K562 (cell line): Measurements from ENCODE around the gene ABCB9. TPM values are rescaled to one million over a fixed set of nuclear protein-coding genes. Genes with fewer than 3 reads are reported as not detected.
"Not testable (repeated sequence)": the region's sequence is repeated elsewhere in the genome, so short reads cannot be mapped to it uniquely, and the experiment has no call there.

Experiments
- ATAC-seq: fragments of 200-7000 bp; cut with Tn5 transposase; 3 replicates; pipeline ENCODE4 v1.9.1; 2020; ENCODE audit warnings: moderate library complexity
- BruUV-seq: library from RNA; stranded (reverse); fragments of 400-500 nt; replicated peaks from 2 replicates; lab custom pipeline; 2021; lab: Mats Ljungman, UMichigan
- CTCF ChIA-PET: fragments of 300-600 bp; formaldehyde crosslinking; extraction: SDS; loops from one replicate; lab custom pipeline; 2021; ENCODE audit warnings: low intra/inter-chr PET ratio; lab: Yijun Ruan, JAX
- POLR2A ChIA-PET: fragments of 300-600, 350-650 bp; sonication (Branson Sonifier 250); formaldehyde crosslinking; extraction: SDS; loops from one replicate; lab custom pipeline; 2021; ENCODE audit warnings: antibody characterized with exemption, inconsistent platforms; lab: Yijun Ruan, JAX
- DNase-seq, 4 experiments: peaks; one replicate each; pipeline versions ENCODE4 v3.0.0 to v3.0.0-alpha.2; 2011 to 2018; ENCODE audit warnings: low spot score in 3 of 4, mixed read lengths in 3 of 4; ENCODE audit errors: extremely low read depth in 1 of 4
- FAIRE-seq: peaks from 2 replicates; lab custom pipeline; 2011; peaks lifted over from hg19 to GRCh38; lab: Jason Lieb, UNC
- H2AFZ ChIP-seq: 2 replicates; pipeline ENCODE4 v1.6.0; 2011; ENCODE audit warnings: low read depth, low read length, control low read depth, inconsistent platforms
- H3K27ac ChIP-seq: fragments of 200-600 bp; 3 replicates; pipeline ENCODE4 v1.8.0; 2011; ENCODE audit warnings: low read depth, mild to moderate bottlenecking, control low read depth, inconsistent platforms, low read length, moderate library complexity, mixed read lengths; ENCODE audit errors: extremely low read depth
- H3K27me3 ChIP-seq, 2 experiments: fragments of 300-600 bp in 1 of 2; 2 replicates in 1 of 2; 3 replicates in 1 of 2; pipeline versions ENCODE4 v1.6.0 to v1.8.0; 2011; ENCODE audit warnings: inconsistent platforms in 2 of 2, low read length in 2 of 2, mild to moderate bottlenecking in 1 of 2, mixed read lengths in 1 of 2, moderate library complexity in 1 of 2; ENCODE audit not compliant: control insufficient read depth in 2 of 2, insufficient read depth in 2 of 2
- H3K36me3 ChIP-seq: fragments of 300-600 bp; 3 replicates; pipeline ENCODE4 v1.8.0; 2011; ENCODE audit warnings: mild to moderate bottlenecking, low read length, inconsistent platforms; ENCODE audit not compliant: control insufficient read depth, insufficient read depth
- H3K4me1 ChIP-seq, 2 experiments: fragments of 200-600 bp in 1 of 2; replicated peaks in 1 of 2; 2 replicates in 1 of 2; 3 replicates in 1 of 2; pipeline versions ENCODE4 v1.5.1 to v1.8.0; 2011; ENCODE audit warnings: inconsistent platforms in 2 of 2, low read length in 2 of 2, mild to moderate bottlenecking in 1 of 2, mixed read lengths in 1 of 2, moderate library complexity in 1 of 2; ENCODE audit not compliant: control insufficient read depth in 2 of 2, insufficient read depth in 2 of 2
- H3K4me2 ChIP-seq: 2 replicates; pipeline ENCODE4 v1.6.1; 2011; ENCODE audit warnings: low read length, control low read depth, inconsistent platforms, mixed read lengths; ENCODE audit not compliant: insufficient read depth
- H3K4me3 ChIP-seq: fragments of 200-600 bp; sonication (generic), shearing (Covaris generic); 2 replicates; pipeline ENCODE4 v1.5.1; 2016; ENCODE audit warnings: control low read depth, inconsistent platforms
- H3K79me2 ChIP-seq: fragments of 200-600 bp; 3 replicates; pipeline ENCODE4 v1.8.0; 2011; ENCODE audit warnings: low read length, inconsistent platforms; ENCODE audit not compliant: control insufficient read depth, insufficient read depth
- H3K9ac ChIP-seq, 2 experiments: 2 replicates each; pipeline versions ENCODE4 v1.6.0 to v1.6.1; 2011; ENCODE audit warnings: low read depth in 2 of 2, low read length in 2 of 2, control low read depth in 1 of 2, inconsistent platforms in 1 of 2, mild to moderate bottlenecking in 1 of 2, mixed read lengths in 1 of 2; ENCODE audit not compliant: insufficient read depth in 1 of 2
- H3K9me1 ChIP-seq: one replicate; pipeline ENCODE4 v1.6.0; 2011; ENCODE audit warnings: inconsistent platforms, mild to moderate bottlenecking, low read length, moderate library complexity; ENCODE audit not compliant: control insufficient read depth, insufficient read depth
- H3K9me3 ChIP-seq: replicated peaks from 2 replicates; pipeline ENCODE4 v1.5.1; 2011; ENCODE audit warnings: low read depth, low read length, inconsistent platforms; ENCODE audit not compliant: control insufficient read depth, insufficient read depth
- H4K20me1 ChIP-seq: replicated peaks from 2 replicates; pipeline ENCODE4 v1.6.1; 2011; ENCODE audit warnings: low read length, inconsistent platforms, mixed read lengths; ENCODE audit not compliant: control insufficient read depth, insufficient read depth
- BCOR ChIP-seq: fragments of 450-650 bp; IDR thresholded peaks from 2 replicates; pipeline ENCODE4 v1.6.1; 2016
- BRF1 ChIP-seq: IDR thresholded peaks from 3 replicates; pipeline ENCODE4 v1.6.1; 2011; ENCODE audit warnings: borderline replicate concordance, mild to moderate bottlenecking; ENCODE audit not compliant: insufficient read length; ENCODE audit errors: extremely low read depth
- CSDE1 ChIP-seq, 2 experiments: fragments of 450-650 bp; IDR thresholded peaks; 2 replicates each; pipeline ENCODE4 v1.6.1; 2016; ENCODE audit warnings: mild to moderate bottlenecking in 1 of 2
- KDM1A ChIP-seq, 2 experiments: fragments of 450-650 bp; IDR thresholded peaks; 2 replicates each; pipeline ENCODE4 v1.6.1; 2016; ENCODE audit warnings: mild to moderate bottlenecking in 2 of 2
- MYC ChIP-seq, 2 experiments: fragments of 250-450 bp in 1 of 2; sonication (Bioruptor Pico) in 1 of 2; IDR thresholded peaks; 2 replicates each; pipeline versions ENCODE4 v1.5.1 to v1.6.1; 2012 to 2021; ENCODE audit warnings: low read depth in 2 of 2, borderline replicate concordance in 1 of 2, improper control_type of control experiment in 1 of 2, low read length in 1 of 2, mild to moderate bottlenecking in 1 of 2, moderate library complexity in 1 of 2
- RUNX1 ChIP-seq: sonication (generic); IDR thresholded peaks from 2 replicates; pipeline ENCODE4 v1.6.1; 2016; ENCODE audit warnings: antibody characterized with exemption, low read depth
- SMARCA5 ChIP-seq: fragments of 450-650 bp; IDR thresholded peaks from 2 replicates; pipeline ENCODE4 v1.6.1; 2016
- SP2 ChIP-seq: IDR thresholded peaks from 2 replicates; pipeline ENCODE4 v1.6.1; 2011; ENCODE audit warnings: mild to moderate bottlenecking, low read depth, low read length, moderate library complexity; ENCODE audit not compliant: poor library complexity, severe bottlenecking; ENCODE audit errors: extremely low read depth
- TCF7 ChIP-seq: sonication (generic); IDR thresholded peaks from 2 replicates; pipeline ENCODE4 v1.6.1; 2016; ENCODE audit warnings: antibody characterized with exemption, borderline replicate concordance
- ZNF146 ChIP-seq: IDR thresholded peaks from one replicate; pipeline ENCODE4 v1.6.1; 2018; ENCODE audit warnings: missing compliant biosample characterization; ENCODE audit not compliant: unreplicated experiment
- WGBS: fragments of 100-300 bp; shearing (Covaris generic); methylation state at CpG from one replicate; pipeline ENCODE4 v1.1.6; 2016; ENCODE audit warnings: low coverage, mixed read lengths; ENCODE audit not compliant: insufficient coverage; ENCODE audit errors: missing lambda C conversion rate; 5-methylcytosine and 5-hydroxymethylcytosine counted together
- in situ Hi-C: fragments of 300-500 bp; cut with MboI; formaldehyde crosslinking; loops from 4 replicates; pipeline ENCODE4 v1.15.0; 2018; ENCODE audit warnings: inconsistent platforms, mixed read lengths
- intact Hi-C: fragments of 100-400 bp; cut with micrococcal nuclease; formaldehyde crosslinking; loops from 2 replicates; pipeline ENCODE4 v1.14.2; 2022
- polyA plus RNA-seq, 8 experiments: library from polyadenylated mRNA; depleted of rRNA in 4 of 8; stranded (reverse) in 5 of 8; unstranded in 3 of 8; fragments of >200 nt; fragmentation: Nextera tagmentation in 2 of 8; fragmentation: Illumina TruSeq in 1 of 8; extraction: Ambion mirVana in 2 of 8; extraction: Trizol in 1 of 8; gene quantifications; 2 replicates each; pipeline versions ENCODE4 v1.2.1 to v1.2.3, GENCODE V29; 2011 to 2014; ENCODE audit warnings: inconsistent platforms in 1 of 8, missing spikeins in 1 of 8
- total RNA-seq, 7 experiments: library from RNA; depleted of rRNA in 6 of 7; stranded (reverse); fragments of >200 nt in 6 of 7; fragmentation: Illumina TruSeq in 2 of 7; extraction: Trizol in 2 of 7; gene quantifications; 2 replicates each; pipeline versions ENCODE4 v1.2.1 to v1.2.3, GENCODE V29; 2011 to 2021; ENCODE audit warnings: low replicate concordance in 1 of 7
- TF ChIP-seq, protein P1 (sequence below): fragments of 450-650 bp; IDR thresholded peaks from 2 replicates; pipeline ENCODE4 v1.6.1; 2018; ENCODE audit warnings: mild to moderate bottlenecking, low read depth; ENCODE audit not compliant: partially characterized antibody
- TF ChIP-seq, protein P2 (sequence below): fragments of 150-350 bp; conservative IDR thresholded peaks from 2 replicates; pipeline ENCODE4 v1.6.1; 2014; ENCODE audit warnings: low read length

Gene ABCB9
- total and polyA plus RNA-seq, 9 of the 15 experiments (the other 6 are each of a cell fraction or from before 2014, with no cell fraction given) = 0.20 to 12.6 (median 6.2) TPM

DNA sequence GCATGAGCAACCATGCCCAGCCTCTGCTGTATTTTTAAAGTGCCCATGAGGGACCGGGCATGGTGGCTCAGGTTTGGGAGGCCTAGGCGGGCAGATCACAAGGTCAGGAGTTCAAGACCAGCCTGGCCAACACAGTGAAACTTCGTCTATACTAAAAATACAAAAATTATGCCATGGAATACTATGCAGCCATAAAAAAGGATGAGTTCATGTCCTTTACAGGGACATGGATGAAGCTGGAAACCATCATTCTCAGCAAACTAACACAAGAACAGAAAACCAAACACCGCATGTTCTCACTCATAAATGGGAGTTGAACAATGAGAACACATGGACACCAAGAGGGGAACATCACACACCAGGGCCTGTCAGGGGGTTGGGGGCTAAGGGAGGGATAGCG is 61.0 kb downstream of the ABCB9 start:
- H3K36me3 ChIP-seq, in situ Hi-C loops, CTCF ChIA-PET, DNase-seq, H3K27me3 ChIP-seq, H3K4me3 ChIP-seq, intact Hi-C loops, H2AFZ ChIP-seq, H3K4me1 ChIP-seq, H3K9ac ChIP-seq, H3K9me3 ChIP-seq, ATAC-seq, H4K20me1 ChIP-seq, H3K79me2 ChIP-seq, FAIRE-seq, H3K27ac ChIP-seq, H3K9me1 ChIP-seq, H3K4me2 ChIP-seq, BruUV-seq: not testable (repeated sequence)
- peak; percentile 95 for TF ChIP-seq ZNF146
- peak; percentile 67; the same call in 1 of the 2 replicates for TF ChIP-seq BCOR
- peak in 1 of 2 experiments; percentile 48; a peak in 1 of 4 replicates for TF ChIP-seq KDM1A (IDR thresholded peaks at IDR 0.05)
- 0 out of 2 replicates have a peak, but pooled peaks have one; percentile 33 for TF ChIP-seq SMARCA5
- 27% methylated on average over 4 of the region's 5 CpGs for WGBS
- POLR2A ChIA-PET = interaction anchor here (0.6 kb wide), 1 partner anchor 59 kb away, joined by 3 read pairs; no protein-coding TSS in a partner anchor

DNA sequence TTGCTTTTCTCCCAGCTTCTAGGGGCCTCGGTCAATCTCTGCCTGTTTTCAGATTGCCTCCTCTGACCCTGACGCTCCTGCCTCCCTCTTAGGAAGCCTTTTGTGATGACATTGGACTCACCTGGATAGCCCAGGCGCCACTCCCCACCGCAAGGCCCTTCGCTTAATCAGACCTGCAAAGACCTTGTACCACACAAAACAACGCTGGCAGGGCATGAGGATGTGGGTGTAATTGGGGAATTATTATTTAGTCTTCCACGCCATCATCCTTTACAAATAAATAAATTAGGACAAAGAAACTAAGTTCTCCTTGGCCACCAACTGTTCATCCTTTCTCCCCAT is 62.6 kb downstream of the ABCB9 start:
- ChIA-PET CTCF (no interaction called here), POLR2A (interaction anchor here (0.7 kb wide), 1 partner anchor 12 kb away, joined by 3 read pairs; no protein-coding TSS in a partner anchor)
- BruUV-seq = no TSS peak
- Histone ChIP-seq H3K4me1 (peaks cover 4 to 9% of the 10 kb centered on the region in 2 experiments; a peak in 3 of 5 replicates), H3K9me1 (no peaks in the 10 kb centered on the region), H2AFZ (no peak overlapping the region), H3K4me2 (no peak overlapping the region), H3K27me3 (no peaks in the 10 kb centered on the region), H3K9me3 (no peaks in the 10 kb centered on the region), H3K4me3 (no peak overlapping the region), H3K36me3 (no peaks in the 10 kb centered on the region), H3K79me2 (no peaks in the 10 kb centered on the region), H3K27ac (no peak overlapping the region), H4K20me1 (no peaks in the 10 kb centered on the region), H3K9ac (peak overlapping the region in 1 of 2 experiments; percentile 27; a peak in 1 of 4 replicates)
- DNase-seq (no peak), FAIRE-seq (no peak), ATAC-seq (no peak)
- in situ Hi-C loops (no loop called here), intact Hi-C loops (no loop called here)
- WGBS = 36% methylated on average over 7 of the region's 7 CpGs
- TF ChIP-seq, protein P1, sequence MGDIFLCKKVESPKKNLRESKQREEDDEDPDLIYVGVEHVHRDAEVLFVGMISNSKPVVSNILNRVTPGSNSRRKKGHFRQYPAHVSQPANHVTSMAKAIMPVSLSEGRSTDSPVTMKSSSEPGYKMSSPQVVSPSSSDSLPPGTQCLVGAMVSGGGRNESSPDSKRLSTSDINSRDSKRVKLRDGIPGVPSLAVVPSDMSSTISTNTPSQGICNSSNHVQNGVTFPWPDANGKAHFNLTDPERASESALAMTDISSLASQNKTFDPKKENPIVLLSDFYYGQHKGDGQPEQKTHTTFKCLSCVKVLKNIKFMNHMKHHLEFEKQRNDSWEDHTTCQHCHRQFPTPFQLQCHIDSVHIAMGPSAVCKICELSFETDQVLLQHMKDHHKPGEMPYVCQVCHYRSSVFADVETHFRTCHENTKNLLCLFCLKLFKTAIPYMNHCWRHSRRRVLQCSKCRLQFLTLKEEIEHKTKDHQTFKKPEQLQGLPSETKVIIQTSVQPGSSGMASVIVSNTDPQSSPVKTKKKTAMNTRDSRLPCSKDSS = no peak
- no peak for TF ChIP-seq BRF1
- TF ChIP-seq MYC (IDR thresholded peaks at IDR 0.05; ENCODE audit: low read depth, low read length) = no peak
- TF ChIP-seq MYC (CRISPR knock-in tag; IDR thresholded peaks at IDR 0.05; ENCODE audit: borderline replicate concordance, low read depth) = no peak
- TF ChIP-seq RUNX1 = no peak
- TF ChIP-seq, protein P2, sequence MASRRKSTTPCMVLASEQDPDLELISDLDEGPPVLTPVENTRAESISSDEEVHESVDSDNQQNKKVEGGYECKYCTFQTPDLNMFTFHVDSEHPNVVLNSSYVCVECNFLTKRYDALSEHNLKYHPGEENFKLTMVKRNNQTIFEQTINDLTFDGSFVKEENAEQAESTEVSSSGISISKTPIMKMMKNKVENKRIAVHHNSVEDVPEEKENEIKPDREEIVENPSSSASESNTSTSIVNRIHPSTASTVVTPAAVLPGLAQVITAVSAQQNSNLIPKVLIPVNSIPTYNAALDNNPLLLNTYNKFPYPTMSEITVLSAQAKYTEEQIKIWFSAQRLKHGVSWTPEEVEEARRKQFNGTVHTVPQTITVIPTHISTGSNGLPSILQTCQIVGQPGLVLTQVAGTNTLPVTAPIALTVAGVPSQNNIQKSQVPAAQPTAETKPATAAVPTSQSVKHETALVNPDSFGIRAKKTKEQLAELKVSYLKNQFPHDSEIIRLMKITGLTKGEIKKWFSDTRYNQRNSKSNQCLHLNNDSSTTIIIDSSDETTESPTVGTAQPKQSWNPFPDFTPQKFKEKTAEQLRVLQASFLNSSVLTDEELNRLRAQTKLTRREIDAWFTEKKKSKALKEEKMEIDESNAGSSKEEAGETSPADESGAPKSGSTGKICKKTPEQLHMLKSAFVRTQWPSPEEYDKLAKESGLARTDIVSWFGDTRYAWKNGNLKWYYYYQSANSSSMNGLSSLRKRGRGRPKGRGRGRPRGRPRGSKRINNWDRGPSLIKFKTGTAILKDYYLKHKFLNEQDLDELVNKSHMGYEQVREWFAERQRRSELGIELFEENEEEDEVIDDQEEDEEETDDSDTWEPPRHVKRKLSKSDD = no peak
- no peak for TF ChIP-seq TCF7
- TF ChIP-seq CSDE1 (IDR thresholded peaks at IDR 0.05) = no peak
- no peak for TF ChIP-seq SP2
